DND-41 (cell line): Measurements from ENCODE around the gene COL6A2.

ENCODE experiments used
- ATAC-seq: fragments of 200-7000 bp; cut with Tn5 transposase; 3 replicates; pipeline ENCODE4 v1.9.1; 2021; ENCODE audit warnings: low read depth; ENCODE audit not compliant: insufficient read depth
- DNase-seq: peaks from one replicate; pipeline ENCODE4 v3.0.0-alpha.2; 2020
- H2AFZ ChIP-seq: 2 replicates; pipeline ENCODE4 v1.6.0; 2012; ENCODE audit warnings: low read depth, low read length
- H3K27ac ChIP-seq: 2 replicates; pipeline ENCODE4 v1.5.1; 2012; ENCODE audit warnings: low read length, inconsistent platforms
- H3K27me3 ChIP-seq: fragments of 200-600 bp; sonication (generic); 2 replicates; pipeline ENCODE4 v1.6.0; 2012; ENCODE audit warnings: low read length, mild to moderate bottlenecking, inconsistent platforms; ENCODE audit not compliant: insufficient read depth, poor library complexity
- H3K36me3 ChIP-seq: 2 replicates; pipeline ENCODE4 v1.5.1; 2012; ENCODE audit warnings: low read length, inconsistent platforms; ENCODE audit not compliant: insufficient read depth
- H3K4me1 ChIP-seq: 2 replicates; pipeline ENCODE4 v1.5.1; 2012; ENCODE audit warnings: mild to moderate bottlenecking, low read length; ENCODE audit not compliant: insufficient read depth
- H3K4me2 ChIP-seq: 2 replicates; pipeline ENCODE4 v1.6.0; 2012; ENCODE audit warnings: mild to moderate bottlenecking, moderate library complexity, low read length, inconsistent platforms; ENCODE audit not compliant: insufficient read depth
- H3K4me3 ChIP-seq, 2 experiments: fragments of 200-600 bp in 1 of 2; shearing (Covaris generic) in 1 of 2; 2 replicates each; pipeline ENCODE4 v1.5.1; 2012 to 2016; ENCODE audit warnings: inconsistent platforms in 2 of 2, low read length in 2 of 2, mild to moderate bottlenecking in 2 of 2, low read depth in 1 of 2, moderate library complexity in 1 of 2
- H3K79me2 ChIP-seq: 2 replicates; pipeline ENCODE4 v1.6.0; 2012; ENCODE audit warnings: low read length, inconsistent platforms; ENCODE audit not compliant: insufficient read depth
- H3K9ac ChIP-seq: 2 replicates; pipeline ENCODE4 v1.6.0; 2012; ENCODE audit warnings: low read depth, mild to moderate bottlenecking, inconsistent platforms, low read length, moderate library complexity
- H3K9me3 ChIP-seq: 2 replicates; pipeline ENCODE4 v1.5.1; 2012; ENCODE audit warnings: low read length, moderate library complexity, mild to moderate bottlenecking, inconsistent platforms; ENCODE audit not compliant: insufficient read depth, severe bottlenecking
- H4K20me1 ChIP-seq: 2 replicates; pipeline ENCODE4 v1.6.0; 2012; ENCODE audit warnings: low read length; ENCODE audit not compliant: insufficient read depth
- EZH2 ChIP-seq: IDR thresholded peaks from 3 replicates; pipeline ENCODE4 v1.6.1; 2012; ENCODE audit warnings: borderline replicate concordance, low read depth, mild to moderate bottlenecking, moderate library complexity, low read length, inconsistent platforms; ENCODE audit not compliant: severe bottlenecking
- TF ChIP-seq, protein P1 (sequence below): IDR thresholded peaks from 2 replicates; pipeline ENCODE4 v1.5.1; 2012; ENCODE audit warnings: borderline replicate concordance, low read length, moderate library complexity, mild to moderate bottlenecking; ENCODE audit not compliant: poor library complexity, severe bottlenecking; ENCODE audit errors: extremely low read depth

The COL6A2 gene

DNA sequence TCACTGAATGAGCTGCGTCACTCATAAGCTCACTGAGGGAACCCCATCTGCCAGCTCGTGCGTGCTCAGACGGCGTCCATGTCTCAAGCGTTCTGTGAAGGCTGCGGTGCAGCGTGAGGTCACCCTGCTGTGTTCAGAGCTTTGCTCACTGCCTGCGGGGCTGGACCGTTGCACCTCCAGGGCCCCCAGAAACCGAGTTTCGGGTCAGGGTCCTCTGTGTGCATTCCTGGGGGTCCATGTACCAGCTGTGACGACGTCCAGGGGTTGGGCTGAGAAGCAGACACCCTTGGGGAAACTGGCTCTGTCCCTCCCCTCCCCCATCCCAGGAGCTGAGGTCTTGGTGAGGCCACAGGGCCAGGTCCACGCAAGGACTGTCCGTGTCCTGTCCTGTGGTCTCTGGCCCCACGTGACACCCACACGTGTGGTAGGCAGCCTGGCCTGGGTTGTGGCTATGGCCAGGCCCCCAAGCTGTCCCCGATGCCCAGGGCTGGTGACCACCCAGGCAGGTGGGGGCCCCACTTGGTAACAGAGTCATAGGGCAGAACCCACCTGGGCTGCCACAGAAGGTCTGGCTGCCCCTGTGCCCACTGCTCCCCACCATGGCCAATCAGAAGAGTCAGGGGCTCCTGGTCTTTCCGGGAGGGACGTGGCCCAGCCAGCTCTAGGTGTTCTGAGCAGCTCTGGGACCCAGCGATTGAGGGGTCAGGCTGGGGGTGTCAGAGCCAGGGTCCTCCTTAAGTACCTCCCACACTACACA, 33.1 kb downstream of the COL6A2 start:
- Histone ChIP-seq H3K27me3 (no peaks in the 10 kb centered on the region), H3K36me3 (no peaks in the 10 kb centered on the region), H3K79me2 (no peaks in the 10 kb centered on the region), H3K9me3 (no peaks in the 10 kb centered on the region), H3K9ac (no peak overlapping the region), H3K27ac (no peak overlapping the region), H2AFZ (no peak overlapping the region), H3K4me1 (no peaks in the 10 kb centered on the region), H3K4me2 (no peak overlapping the region), H4K20me1 (peaks cover 10% of the 10 kb centered on the region; the same call in 1 of the 2 replicates), H3K4me3 (no peak overlapping the region)
- no peak for DNase-seq
- ATAC-seq = no peak
- no peak for TF ChIP-seq EZH2
- TF ChIP-seq, protein P1, sequence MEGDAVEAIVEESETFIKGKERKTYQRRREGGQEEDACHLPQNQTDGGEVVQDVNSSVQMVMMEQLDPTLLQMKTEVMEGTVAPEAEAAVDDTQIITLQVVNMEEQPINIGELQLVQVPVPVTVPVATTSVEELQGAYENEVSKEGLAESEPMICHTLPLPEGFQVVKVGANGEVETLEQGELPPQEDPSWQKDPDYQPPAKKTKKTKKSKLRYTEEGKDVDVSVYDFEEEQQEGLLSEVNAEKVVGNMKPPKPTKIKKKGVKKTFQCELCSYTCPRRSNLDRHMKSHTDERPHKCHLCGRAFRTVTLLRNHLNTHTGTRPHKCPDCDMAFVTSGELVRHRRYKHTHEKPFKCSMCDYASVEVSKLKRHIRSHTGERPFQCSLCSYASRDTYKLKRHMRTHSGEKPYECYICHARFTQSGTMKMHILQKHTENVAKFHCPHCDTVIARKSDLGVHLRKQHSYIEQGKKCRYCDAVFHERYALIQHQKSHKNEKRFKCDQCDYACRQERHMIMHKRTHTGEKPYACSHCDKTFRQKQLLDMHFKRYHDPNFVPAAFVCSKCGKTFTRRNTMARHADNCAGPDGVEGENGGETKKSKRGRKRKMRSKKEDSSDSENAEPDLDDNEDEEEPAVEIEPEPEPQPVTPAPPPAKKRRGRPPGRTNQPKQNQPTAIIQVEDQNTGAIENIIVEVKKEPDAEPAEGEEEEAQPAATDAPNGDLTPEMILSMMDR = no peak

DNA sequence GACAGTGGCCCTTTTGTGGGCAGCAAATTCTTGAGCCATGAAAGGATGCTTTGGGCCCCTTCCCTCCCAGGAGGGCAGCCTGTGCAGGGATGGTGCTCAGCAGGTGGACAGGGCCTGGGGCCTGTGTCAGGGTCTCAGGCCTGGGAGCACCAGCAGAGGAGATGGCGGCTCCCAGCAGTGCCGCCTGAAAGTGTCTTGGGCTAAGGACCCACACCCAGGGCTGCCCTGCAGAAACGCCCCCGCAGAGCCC, 33.6 kb downstream of the COL6A2 start:
- Histone ChIP-seq H3K9me3 (no peaks in the 10 kb centered on the region), H4K20me1 (peaks cover 10% of the 10 kb centered on the region; the same call in 1 of the 2 replicates), H3K36me3 (no peaks in the 10 kb centered on the region), H3K9ac (no peak overlapping the region), H3K27ac (no peak overlapping the region), H3K27me3 (no peaks in the 10 kb centered on the region), H3K4me2 (no peak overlapping the region), H3K4me1 (no peaks in the 10 kb centered on the region), H3K4me3 (no peak overlapping the region), H2AFZ (no peak overlapping the region), H3K79me2 (no peaks in the 10 kb centered on the region)
- DNase-seq (no peak), ATAC-seq (no peak)
- TF ChIP-seq EZH2 = no peak
- TF ChIP-seq, protein P1 = no peak

DNA sequence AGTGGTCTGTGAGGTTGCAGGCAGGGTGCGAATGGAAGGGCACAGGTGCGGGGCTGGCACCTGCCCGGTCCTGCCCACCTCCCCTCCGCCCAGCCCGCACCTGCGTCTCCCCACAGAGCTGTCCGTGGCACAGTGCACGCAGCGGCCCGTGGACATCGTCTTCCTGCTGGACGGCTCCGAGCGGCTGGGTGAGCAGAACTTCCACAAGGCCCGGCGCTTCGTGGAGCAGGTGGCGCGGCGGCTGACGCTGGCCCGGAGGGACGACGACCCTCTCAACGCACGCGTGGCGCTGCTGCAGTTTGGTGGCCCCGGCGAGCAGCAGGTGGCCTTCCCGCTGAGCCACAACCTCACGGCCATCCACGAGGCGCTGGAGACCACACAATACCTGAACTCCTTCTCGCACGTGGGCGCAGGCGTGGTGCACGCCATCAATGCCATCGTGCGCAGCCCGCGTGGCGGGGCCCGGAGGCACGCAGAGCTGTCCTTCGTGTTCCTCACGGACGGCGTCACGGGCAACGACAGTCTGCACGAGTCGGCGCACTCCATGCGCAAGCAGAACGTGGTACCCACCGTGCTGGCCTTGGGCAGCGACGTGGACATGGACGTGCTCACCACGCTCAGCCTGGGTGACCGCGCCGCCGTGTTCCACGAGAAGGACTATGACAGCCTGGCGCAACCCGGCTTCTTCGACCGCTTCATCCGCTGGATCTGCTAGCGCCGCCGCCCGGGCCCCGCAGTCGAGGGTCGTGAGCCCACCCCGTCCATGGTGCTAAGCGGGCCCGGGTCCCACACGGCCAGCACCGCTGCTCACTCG, 34.1 kb downstream of the COL6A2 start:
- Histone ChIP-seq H3K36me3 (no peaks in the 10 kb centered on the region), H3K4me1 (no peaks in the 10 kb centered on the region), H3K9ac (no peak overlapping the region), H3K27ac (no peak overlapping the region), H3K27me3 (no peaks in the 10 kb centered on the region), H2AFZ (no peak overlapping the region), H3K79me2 (no peaks in the 10 kb centered on the region), H3K9me3 (no peaks in the 10 kb centered on the region), H3K4me3 (no peak overlapping the region), H3K4me2 (no peak overlapping the region), H4K20me1 (peaks cover 6% of the 10 kb centered on the region; the same call in 1 of the 2 replicates)
- DNase-seq = no peak
- ATAC-seq = no peak
- TF ChIP-seq, protein P1 = no peak
- no peak for TF ChIP-seq EZH2
